Neuronal stem cell (in vitro differentiated cells): Measurements from ENCODE around the gene NOC2L.
"Not testable (repeated sequence)": the region's sequence is repeated elsewhere in the genome, so short reads cannot be mapped to it uniquely, and the experiment has no call there.

ENCODE experiments used
- DNase-seq: peaks from one replicate; pipeline ENCODE4 v3.0.0-alpha.2; 2013; ENCODE audit warnings: low spot score
- H2AFZ ChIP-seq: one replicate; pipeline ENCODE4 v1.6.1; 2013; ENCODE audit warnings: mild to moderate bottlenecking, low read length, inconsistent platforms
- H2AK5ac ChIP-seq: 2 replicates; pipeline ENCODE4 v1.6.1; 2013; ENCODE audit warnings: low read depth, mild to moderate bottlenecking, inconsistent platforms, low read length, moderate library complexity, mixed read lengths
- H2BK120ac ChIP-seq: 2 replicates; pipeline ENCODE4 v1.6.1; 2013; ENCODE audit warnings: low read depth, mild to moderate bottlenecking, inconsistent platforms, low read length, moderate library complexity, mixed read lengths
- H2BK12ac ChIP-seq: one replicate; pipeline ENCODE4 v1.6.1; 2013; ENCODE audit warnings: low read length, inconsistent platforms
- H2BK15ac ChIP-seq: 2 replicates; pipeline ENCODE4 v1.6.1; 2013; ENCODE audit warnings: mild to moderate bottlenecking, low read length, inconsistent platforms, mixed read lengths
- H2BK5ac ChIP-seq: one replicate; pipeline ENCODE4 v1.6.1; 2013; ENCODE audit warnings: inconsistent platforms, mild to moderate bottlenecking, low read length, moderate library complexity
- H3K14ac ChIP-seq: one replicate; pipeline ENCODE4 v1.6.1; 2013; ENCODE audit warnings: low read length, inconsistent platforms
- H3K18ac ChIP-seq: 2 replicates; pipeline ENCODE4 v1.6.1; 2013; ENCODE audit warnings: low read length, inconsistent platforms
- H3K23ac ChIP-seq: 2 replicates; pipeline ENCODE4 v1.6.1; 2013; ENCODE audit warnings: low read depth, mild to moderate bottlenecking, mixed read lengths, low read length, inconsistent platforms; ENCODE audit not compliant: poor library complexity
- H3K27ac ChIP-seq: replicated peaks from 3 replicates; pipeline ENCODE4 v1.5.1; 2013; ENCODE audit warnings: low read length, inconsistent platforms
- H3K27me3 ChIP-seq, 3 experiments: 2 replicates each; pipeline ENCODE4 v1.6.1; 2013; ENCODE audit warnings: low read length in 3 of 3, mild to moderate bottlenecking in 2 of 3, inconsistent platforms in 1 of 3, low read depth in 1 of 3, mixed read lengths in 1 of 3, moderate library complexity in 1 of 3; ENCODE audit not compliant: control insufficient read depth in 3 of 3, insufficient read depth in 3 of 3
- H3K36me3 ChIP-seq, 2 donors: replicated peaks in 1 of 2; 2 replicates each; pipeline ENCODE4 v1.6.1; 2013; ENCODE audit warnings: low read length in 2 of 2; ENCODE audit not compliant: control insufficient read depth in 2 of 2, insufficient read depth in 2 of 2
- H3K4ac ChIP-seq: 2 replicates; pipeline ENCODE4 v1.6.1; 2013; ENCODE audit warnings: inconsistent platforms, mild to moderate bottlenecking, low read length, moderate library complexity
- H3K4me1 ChIP-seq, 2 donors: 1 replicate in 1 of 2; 2 replicates in 1 of 2; pipeline ENCODE4 v1.6.1; 2013; ENCODE audit warnings: low read length in 2 of 2, low read depth in 1 of 2; ENCODE audit not compliant: control insufficient read depth in 2 of 2, insufficient read depth in 1 of 2
- H3K4me2 ChIP-seq: one replicate; pipeline ENCODE4 v1.6.1; 2013; ENCODE audit warnings: mild to moderate bottlenecking, low read length, inconsistent platforms; ENCODE audit not compliant: insufficient read depth, poor library complexity, severe bottlenecking
- H3K4me3 ChIP-seq, 2 donors: 2 replicates each; pipeline ENCODE4 v1.5.1; 2013; ENCODE audit warnings: low read length in 2 of 2, mild to moderate bottlenecking in 2 of 2, inconsistent platforms in 1 of 2, moderate library complexity in 1 of 2
- H3K79me1 ChIP-seq: one replicate; pipeline ENCODE4 v1.6.1; 2013; ENCODE audit warnings: low read depth, mild to moderate bottlenecking, inconsistent platforms, low read length, moderate library complexity
- H3K9ac ChIP-seq: one replicate; pipeline ENCODE4 v1.6.1; 2013; ENCODE audit warnings: mild to moderate bottlenecking, low read depth, low read length, inconsistent platforms; ENCODE audit not compliant: poor library complexity
- H3K9me3 ChIP-seq, 2 donors: replicated peaks in 1 of 2; 2 replicates each; pipeline versions ENCODE3 to v1.6.1; 2013; ENCODE audit warnings: low read length in 2 of 2, mild to moderate bottlenecking in 2 of 2, inconsistent platforms in 1 of 2, low read depth in 1 of 2, mixed read lengths in 1 of 2, moderate library complexity in 1 of 2; ENCODE audit not compliant: control insufficient read depth in 2 of 2, insufficient read depth in 1 of 2
- H4K8ac ChIP-seq: one replicate; pipeline ENCODE4 v1.6.1; 2013; ENCODE audit warnings: low read depth, mild to moderate bottlenecking, inconsistent platforms, low read length, moderate library complexity
- H4K91ac ChIP-seq: one replicate; pipeline ENCODE4 v1.6.1; 2013; ENCODE audit warnings: low read length, low read depth, mild to moderate bottlenecking, inconsistent platforms; ENCODE audit not compliant: poor library complexity
- WGBS, 2 donors: extraction: QIAGEN DNeasy Blood & Tissue Kit; methylation state at CpG; one replicate each; pipeline ENCODE4 v1.1.7; 2013; ENCODE audit warnings: missing lambda C conversion rate in 2 of 2, mixed read lengths in 1 of 2; ENCODE audit not compliant: insufficient read length in 2 of 2, insufficient replicate concordance in 1 of 2; ENCODE audit errors: extremely low coverage in 2 of 2; 5-methylcytosine and 5-hydroxymethylcytosine counted together

Gene NOC2L

DNA sequence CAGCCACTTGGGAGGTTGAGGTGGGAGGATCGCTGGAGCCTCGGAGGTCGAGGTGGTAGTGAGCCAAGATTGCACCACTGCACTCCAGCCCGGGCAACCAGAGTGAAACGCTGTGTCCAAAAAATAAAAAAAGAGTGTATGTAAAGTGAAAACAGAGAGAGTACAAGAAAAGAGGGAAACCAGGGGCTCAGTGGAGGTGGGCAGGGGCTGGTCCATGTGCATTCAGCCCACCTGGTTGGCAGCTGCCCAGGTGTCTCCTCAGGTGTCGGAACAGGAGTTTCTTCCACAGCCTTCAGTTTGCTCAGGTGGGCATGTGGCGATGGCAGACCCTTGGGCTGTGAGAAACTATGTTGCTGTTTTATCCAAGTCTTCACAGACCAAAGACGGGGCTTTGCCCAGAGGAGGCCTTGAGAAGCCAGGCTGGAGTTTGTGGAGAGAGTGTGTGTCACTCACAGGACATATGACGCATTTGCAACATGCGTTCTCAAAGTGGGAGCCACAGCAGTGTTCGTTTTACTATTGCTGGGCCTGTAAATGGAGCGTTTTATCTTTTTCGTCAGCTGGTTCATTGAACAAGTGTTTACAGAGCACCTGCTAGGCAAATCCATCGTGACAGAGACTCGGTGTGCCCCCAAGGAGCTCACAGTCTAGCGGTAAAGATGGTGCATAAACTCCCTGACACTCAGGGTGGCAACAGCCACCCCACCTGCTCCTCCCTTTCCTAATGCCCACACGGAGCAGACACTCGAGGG, 57.8 kb downstream of the NOC2L start:
- no peak overlapping the region for H3K4ac ChIP-seq
- H2AK5ac ChIP-seq, result no peak overlapping the region
- no peak overlapping the region for H3K4me2 ChIP-seq
- H3K9me3 ChIP-seq, result no peaks in the 10 kb centered on the region
- H3K18ac ChIP-seq, result no peak overlapping the region
- H3K9ac ChIP-seq, result no peak overlapping the region
- H2BK12ac ChIP-seq, result no peak overlapping the region
- no peak overlapping the region for H3K4me3 ChIP-seq
- H3K27me3 ChIP-seq, result peaks cover 1 to 59% (median 25%) of the 10 kb centered on the region in 3 experiments
- H3K23ac ChIP-seq, result no peak overlapping the region
- no peak for DNase-seq
- no peak overlapping the region for H2BK15ac ChIP-seq
- no peak overlapping the region for H3K14ac ChIP-seq
- peaks cover 0 to 4% of the 10 kb centered on the region in 2 donors for H3K4me1 ChIP-seq
- peaks cover 0 to 8% of the 10 kb centered on the region in 2 donors for H3K36me3 ChIP-seq
- no peak overlapping the region for H4K8ac ChIP-seq
- no CpG with 5 or more reads among the region's 18 CpGs for WGBS, 2 donors
- H3K79me1 ChIP-seq, result no peaks in the 10 kb centered on the region
- no peak overlapping the region for H2BK5ac ChIP-seq
- H3K27ac ChIP-seq, result no peak overlapping the region
- no peak overlapping the region for H4K91ac ChIP-seq
- H2AFZ ChIP-seq, result no peak overlapping the region
- H2BK120ac ChIP-seq, result no peak overlapping the region

DNA sequence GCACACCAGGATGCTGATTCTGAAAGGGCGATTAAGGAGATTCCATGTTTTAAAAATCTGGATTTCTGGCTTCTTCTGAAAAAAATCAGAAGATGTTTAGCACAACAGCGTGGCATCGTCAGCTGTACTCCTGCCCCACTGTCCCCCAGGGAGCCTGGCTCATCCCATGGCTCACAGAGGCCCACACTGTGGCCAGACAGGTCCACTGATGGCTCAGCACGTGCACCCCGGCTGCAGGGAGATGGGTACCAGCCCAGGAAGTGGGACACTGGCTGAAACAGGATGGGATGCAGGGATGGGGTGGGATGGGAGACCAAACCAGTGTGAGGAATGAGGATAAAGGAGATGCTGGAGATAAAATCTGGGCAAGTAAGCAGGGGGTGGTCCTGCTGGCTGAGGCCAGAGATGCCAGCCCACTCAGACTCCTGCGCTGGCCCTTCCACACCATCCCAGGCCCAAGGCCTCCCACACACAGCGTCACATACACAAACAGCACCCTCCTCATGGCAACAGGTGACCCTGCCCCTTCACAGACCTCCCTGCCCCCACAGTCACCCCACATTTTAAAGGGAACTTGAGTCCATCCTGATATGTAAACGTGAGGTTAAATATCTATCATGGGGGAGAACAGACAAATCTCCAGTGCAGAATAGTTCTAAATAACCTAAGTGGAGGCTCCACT, 59.3 kb downstream of the NOC2L start:
- Histone ChIP-seq H2BK15ac (no peak overlapping the region), H4K8ac (no peak overlapping the region), H3K27ac (no peak overlapping the region), H2AK5ac (no peak overlapping the region), H3K4ac (no peak overlapping the region), H3K9ac (no peak overlapping the region), H2AFZ (no peak overlapping the region), H3K4me2 (no peak overlapping the region), H3K4me1 (no peaks in the 10 kb centered on the region), H3K36me3 (no peaks in the 10 kb centered on the region), H3K4me3 (no peak overlapping the region), H3K23ac (no peak overlapping the region), H2BK120ac (no peak overlapping the region), H3K9me3 (no peaks in the 10 kb centered on the region), H2BK12ac (no peak overlapping the region), H2BK5ac (no peak overlapping the region), H3K27me3 (peaks cover 0 to 62% (median 12%) of the 10 kb centered on the region in 3 experiments), H4K91ac (no peak overlapping the region), H3K18ac (no peak overlapping the region), H3K79me1 (no peaks in the 10 kb centered on the region), H3K14ac (no peak overlapping the region)
- WGBS, 2 donors, result no CpG with 5 or more reads among the region's 8 CpGs
- no peak for DNase-seq

- not testable (repeated sequence) for H2BK5ac ChIP-seq, H3K79me1 ChIP-seq, H4K8ac ChIP-seq, H3K4me1 ChIP-seq, H2AK5ac ChIP-seq, H3K9ac ChIP-seq, H2BK15ac ChIP-seq, H3K27ac ChIP-seq, H2AFZ ChIP-seq, H2BK12ac ChIP-seq, H3K4ac ChIP-seq, H3K4me3 ChIP-seq, H3K18ac ChIP-seq, H3K14ac ChIP-seq, H4K91ac ChIP-seq, H3K36me3 ChIP-seq, H3K4me2 ChIP-seq, H3K9me3 ChIP-seq, H2BK120ac ChIP-seq, DNase-seq
- Histone ChIP-seq H3K23ac (peak overlapping the region; percentile 17), H3K27me3 (peaks cover 0 to 54% (median 2%) of the 10 kb centered on the region in 3 experiments)
- WGBS, 2 donors, result no CpG with 5 or more reads among the region's 17 CpGs
These were observed 61.1 kb downstream of the NOC2L start for GRCh38 chr1:897951-898350.

GRCh38 chr1:897226-897625, 61.8 kb downstream of the NOC2L start:
- H3K27me3 ChIP-seq, result peaks cover 0 to 51% (median 2%) of the 10 kb centered on the region in 3 experiments

More at GRCh38 chr1:897226-897625, 61.8 kb downstream of the NOC2L start:
- Histone ChIP-seq H3K14ac (no peak overlapping the region), H3K4me3 (no peak overlapping the region), H4K8ac (no peak overlapping the region), H3K9ac (no peak overlapping the region), H3K36me3 (no peaks in the 10 kb centered on the region), H3K9me3 (no peaks in the 10 kb centered on the region), H3K4me1 (no peaks in the 10 kb centered on the region), H4K91ac (no peak overlapping the region), H2BK15ac (no peak overlapping the region), H3K4ac (no peak overlapping the region), H2AK5ac (no peak overlapping the region), H2AFZ (no peak overlapping the region), H3K27ac (no peak overlapping the region), H3K23ac (no peak overlapping the region), H3K18ac (no peak overlapping the region), H3K4me2 (no peak overlapping the region), H2BK12ac (no peak overlapping the region), H2BK5ac (no peak overlapping the region), H2BK120ac (no peak overlapping the region), H3K79me1 (no peaks in the 10 kb centered on the region)
- WGBS, 2 donors, result no CpG with 5 or more reads among the region's 8 CpGs
- DNase-seq, result no peak
